Measurements from ENCODE around the gene RAD18. TPM values are rescaled to one million over a fixed set of nuclear protein-coding genes. Genes with fewer than 3 reads are reported as not detected.

The RAD18 gene
- total RNA-seq, 1 donor from 2014 or later: 6.0 TPM

DNA sequence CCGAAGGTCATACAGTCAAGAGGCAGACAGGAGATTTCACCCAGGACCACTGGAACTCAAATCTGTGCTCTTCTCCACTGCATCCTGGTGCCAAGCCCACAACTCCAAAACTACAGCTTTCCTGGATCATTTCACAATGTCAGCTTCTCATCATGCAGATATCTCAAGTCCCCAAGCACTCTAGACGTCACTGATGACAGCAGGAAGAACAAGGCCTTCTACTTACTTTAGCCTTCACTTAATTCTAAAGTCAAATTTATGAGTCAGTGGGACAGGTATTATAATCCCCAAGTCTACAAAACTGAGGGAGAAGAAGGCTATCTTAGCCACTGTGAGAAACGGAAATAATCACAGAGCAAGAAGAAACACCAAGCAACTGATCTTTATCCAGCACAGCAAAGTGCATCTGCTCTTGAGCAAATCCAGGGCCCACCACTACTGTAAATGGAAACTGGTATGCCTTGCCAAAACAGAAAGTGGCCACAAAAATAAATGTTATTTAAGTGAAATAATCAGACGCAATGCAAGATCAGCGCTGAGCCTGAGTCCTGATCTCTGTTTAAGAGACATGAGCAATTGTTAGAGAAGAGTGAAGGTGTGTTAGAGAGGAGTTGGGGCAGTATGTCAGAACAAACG is 928 bp downstream of the RAD18 start:
- DNase-seq (ENCODE audit: low read depth): no peak
- TF ChIP-seq, protein P1, sequence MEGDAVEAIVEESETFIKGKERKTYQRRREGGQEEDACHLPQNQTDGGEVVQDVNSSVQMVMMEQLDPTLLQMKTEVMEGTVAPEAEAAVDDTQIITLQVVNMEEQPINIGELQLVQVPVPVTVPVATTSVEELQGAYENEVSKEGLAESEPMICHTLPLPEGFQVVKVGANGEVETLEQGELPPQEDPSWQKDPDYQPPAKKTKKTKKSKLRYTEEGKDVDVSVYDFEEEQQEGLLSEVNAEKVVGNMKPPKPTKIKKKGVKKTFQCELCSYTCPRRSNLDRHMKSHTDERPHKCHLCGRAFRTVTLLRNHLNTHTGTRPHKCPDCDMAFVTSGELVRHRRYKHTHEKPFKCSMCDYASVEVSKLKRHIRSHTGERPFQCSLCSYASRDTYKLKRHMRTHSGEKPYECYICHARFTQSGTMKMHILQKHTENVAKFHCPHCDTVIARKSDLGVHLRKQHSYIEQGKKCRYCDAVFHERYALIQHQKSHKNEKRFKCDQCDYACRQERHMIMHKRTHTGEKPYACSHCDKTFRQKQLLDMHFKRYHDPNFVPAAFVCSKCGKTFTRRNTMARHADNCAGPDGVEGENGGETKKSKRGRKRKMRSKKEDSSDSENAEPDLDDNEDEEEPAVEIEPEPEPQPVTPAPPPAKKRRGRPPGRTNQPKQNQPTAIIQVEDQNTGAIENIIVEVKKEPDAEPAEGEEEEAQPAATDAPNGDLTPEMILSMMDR (IDR thresholded peaks at IDR 0.05; ENCODE audit: insufficient read depth, low read depth, low read length): no peak
- no peak for TF ChIP-seq EZH2 (IDR thresholded peaks at IDR 0.05; ENCODE audit: insufficient read depth, low read length)
- H3K9ac ChIP-seq (ENCODE audit: low read length): peak overlapping the region; percentile 90
- peaks cover 12% of the 10 kb centered on the region for H3K4me1 Mint-ChIP-seq (ENCODE audit: low read depth, unreplicated experiment)
- H3K36me3 Mint-ChIP-seq (ENCODE audit: low read depth, unreplicated experiment): no peaks in the 10 kb centered on the region
- peaks cover 13% of the 10 kb centered on the region for H3K36me3 ChIP-seq (ENCODE audit: insufficient read depth, low read length)
- FAIRE-seq: no peak
- H3K4me2 ChIP-seq (ENCODE audit: low read length): peak overlapping the region; percentile 88
- H3K27ac ChIP-seq (ENCODE audit: low read depth, low read length): peak overlapping the region; percentile 81
- H2AFZ ChIP-seq (ENCODE audit: low read depth, low read length): no peak overlapping the region
- H3K9me3 ChIP-seq (ENCODE audit: insufficient read depth, low read depth, low read length): no peaks in the 10 kb centered on the region
- H3K27ac Mint-ChIP-seq (ENCODE audit: unreplicated experiment): no peak overlapping the region
- H3K4me3 Mint-ChIP-seq (ENCODE audit: unreplicated experiment): peak overlapping the region; percentile 96
- no peaks in the 10 kb centered on the region for H3K27me3 ChIP-seq (ENCODE audit: insufficient read depth, low read length)
- no peaks in the 10 kb centered on the region for H3K9me3 Mint-ChIP-seq (ENCODE audit: unreplicated experiment)
- no peaks in the 10 kb centered on the region for H4K20me1 ChIP-seq (ENCODE audit: insufficient read depth, low read length)
- peak overlapping the region; percentile 88 for H3K4me3 ChIP-seq (ENCODE audit: insufficient read depth, low read depth, low read length)
- no peaks in the 10 kb centered on the region for H3K27me3 Mint-ChIP-seq (ENCODE audit: low read depth, unreplicated experiment)
- H3K79me2 ChIP-seq (ENCODE audit: insufficient read depth, low read length): peaks cover 50% of the 10 kb centered on the region
- peaks cover 29% of the 10 kb centered on the region for H3K4me1 ChIP-seq (ENCODE audit: insufficient read depth, low read length)

DNA sequence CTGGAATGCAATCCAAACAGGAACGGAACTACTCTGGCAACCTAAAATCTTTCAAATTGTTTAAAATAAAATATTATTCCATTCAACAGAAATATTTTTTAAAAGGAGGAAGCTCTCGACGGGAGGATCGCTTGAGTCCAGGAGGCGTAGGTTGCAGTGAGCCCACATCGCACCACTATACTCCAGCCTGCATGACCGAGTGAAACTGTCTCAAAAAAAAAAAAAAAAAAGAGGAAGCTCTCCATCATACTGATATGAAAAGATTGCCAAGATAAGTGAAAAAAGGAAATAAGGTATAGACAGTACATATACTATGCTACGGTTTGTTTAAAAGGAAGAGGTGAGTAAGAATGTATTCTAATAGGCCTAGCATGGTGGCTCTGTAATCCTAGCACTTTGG is 3.6 kb downstream of the RAD18 start:
- peaks cover 20% of the 10 kb centered on the region for H3K36me3 ChIP-seq (ENCODE audit: insufficient read depth, low read length)
- H3K4me1 ChIP-seq (ENCODE audit: insufficient read depth, low read length): peaks cover 26% of the 10 kb centered on the region
- no peaks in the 10 kb centered on the region for H3K36me3 Mint-ChIP-seq (ENCODE audit: low read depth, unreplicated experiment)
- no peaks in the 10 kb centered on the region for H3K27me3 ChIP-seq (ENCODE audit: insufficient read depth, low read length)
- no peak overlapping the region for H3K27ac ChIP-seq (ENCODE audit: low read depth, low read length)
- no peaks in the 10 kb centered on the region for H3K9me3 ChIP-seq (ENCODE audit: insufficient read depth, low read depth, low read length)
- DNase-seq (ENCODE audit: low read depth): no peak
- TF ChIP-seq, protein P1 (IDR thresholded peaks at IDR 0.05; ENCODE audit: insufficient read depth, low read depth, low read length): no peak
- TF ChIP-seq EZH2 (IDR thresholded peaks at IDR 0.05; ENCODE audit: insufficient read depth, low read length): no peak
- no peak overlapping the region for H3K4me2 ChIP-seq (ENCODE audit: low read length)
- no peak overlapping the region for H3K27ac Mint-ChIP-seq (ENCODE audit: unreplicated experiment)
- no peak for FAIRE-seq
- H3K4me1 Mint-ChIP-seq (ENCODE audit: low read depth, unreplicated experiment): peaks cover 12% of the 10 kb centered on the region
- H3K27me3 Mint-ChIP-seq (ENCODE audit: low read depth, unreplicated experiment): no peaks in the 10 kb centered on the region
- no peak overlapping the region for H3K4me3 ChIP-seq (ENCODE audit: insufficient read depth, low read depth, low read length)
- no peak overlapping the region for H3K9ac ChIP-seq (ENCODE audit: low read length)
- H2AFZ ChIP-seq (ENCODE audit: low read depth, low read length): no peak overlapping the region
- peaks cover 77% of the 10 kb centered on the region for H3K79me2 ChIP-seq (ENCODE audit: insufficient read depth, low read length)
- no peaks in the 10 kb centered on the region for H3K9me3 Mint-ChIP-seq (ENCODE audit: unreplicated experiment)
- H3K4me3 Mint-ChIP-seq (ENCODE audit: unreplicated experiment): no peak overlapping the region
- H4K20me1 ChIP-seq (ENCODE audit: insufficient read depth, low read length): no peaks in the 10 kb centered on the region

All from astrocyte (in vitro differentiated cells and primary cell).